PFSK-1 (cell line): ENCODE results near the gene R3HCC1L.

Experiments
- FOXP2 ChIP-seq: optimal IDR thresholded peaks from 2 replicates; pipeline ENCODE3; 2011; ENCODE audit warnings: borderline replicate concordance, control low read depth, inconsistent platforms; ENCODE audit not compliant: insufficient read depth; ENCODE audit errors: extremely low read length, extremely low read depth
- POLR2AphosphoS5 ChIP-seq: IDR thresholded peaks from 2 replicates; pipeline ENCODE4 v1.6.1; 2012; ENCODE audit warnings: low read depth, mild to moderate bottlenecking, control low read depth, low read length, moderate library complexity
- SIN3A ChIP-seq: IDR thresholded peaks from 2 replicates; pipeline ENCODE4 v1.6.1; 2012; ENCODE audit warnings: mild to moderate bottlenecking, low read length, moderate library complexity, borderline replicate concordance; ENCODE audit not compliant: insufficient read depth
- TAF1 ChIP-seq: IDR thresholded peaks from 2 replicates; pipeline ENCODE4 v1.6.1; 2012; ENCODE audit warnings: low read length, control low read depth, borderline replicate concordance; ENCODE audit not compliant: insufficient read depth
- TF ChIP-seq, protein P1 (sequence below), 2 experiments: IDR thresholded peaks; 2 replicates each; pipeline versions ENCODE4 v1.6.1 to v1.8.0; 2011 to 2012; ENCODE audit warnings: low read depth in 2 of 2, low read length in 2 of 2, control low read depth in 1 of 2, inconsistent platforms in 1 of 2, mild to moderate bottlenecking in 1 of 2, moderate library complexity in 1 of 2; ENCODE audit not compliant: insufficient read depth in 1 of 2

GRCh38 chr10:98272656-98273055 is 138.2 kb downstream of the R3HCC1L start:
- TF ChIP-seq, protein P1, sequence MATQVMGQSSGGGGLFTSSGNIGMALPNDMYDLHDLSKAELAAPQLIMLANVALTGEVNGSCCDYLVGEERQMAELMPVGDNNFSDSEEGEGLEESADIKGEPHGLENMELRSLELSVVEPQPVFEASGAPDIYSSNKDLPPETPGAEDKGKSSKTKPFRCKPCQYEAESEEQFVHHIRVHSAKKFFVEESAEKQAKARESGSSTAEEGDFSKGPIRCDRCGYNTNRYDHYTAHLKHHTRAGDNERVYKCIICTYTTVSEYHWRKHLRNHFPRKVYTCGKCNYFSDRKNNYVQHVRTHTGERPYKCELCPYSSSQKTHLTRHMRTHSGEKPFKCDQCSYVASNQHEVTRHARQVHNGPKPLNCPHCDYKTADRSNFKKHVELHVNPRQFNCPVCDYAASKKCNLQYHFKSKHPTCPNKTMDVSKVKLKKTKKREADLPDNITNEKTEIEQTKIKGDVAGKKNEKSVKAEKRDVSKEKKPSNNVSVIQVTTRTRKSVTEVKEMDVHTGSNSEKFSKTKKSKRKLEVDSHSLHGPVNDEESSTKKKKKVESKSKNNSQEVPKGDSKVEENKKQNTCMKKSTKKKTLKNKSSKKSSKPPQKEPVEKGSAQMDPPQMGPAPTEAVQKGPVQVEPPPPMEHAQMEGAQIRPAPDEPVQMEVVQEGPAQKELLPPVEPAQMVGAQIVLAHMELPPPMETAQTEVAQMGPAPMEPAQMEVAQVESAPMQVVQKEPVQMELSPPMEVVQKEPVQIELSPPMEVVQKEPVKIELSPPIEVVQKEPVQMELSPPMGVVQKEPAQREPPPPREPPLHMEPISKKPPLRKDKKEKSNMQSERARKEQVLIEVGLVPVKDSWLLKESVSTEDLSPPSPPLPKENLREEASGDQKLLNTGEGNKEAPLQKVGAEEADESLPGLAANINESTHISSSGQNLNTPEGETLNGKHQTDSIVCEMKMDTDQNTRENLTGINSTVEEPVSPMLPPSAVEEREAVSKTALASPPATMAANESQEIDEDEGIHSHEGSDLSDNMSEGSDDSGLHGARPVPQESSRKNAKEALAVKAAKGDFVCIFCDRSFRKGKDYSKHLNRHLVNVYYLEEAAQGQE (IDR thresholded peaks at IDR 0.05; ENCODE audit: insufficient read depth in 1 of 2, low read depth in 2 of 2, low read length in 2 of 2), result no peak
- TF ChIP-seq TAF1, result no peak
- TF ChIP-seq POLR2AphosphoS5, result no peak
- no peak for TF ChIP-seq SIN3A
- TF ChIP-seq FOXP2, result no peak
